ENCODE data around the gene FES. TPM values are rescaled to one million over a fixed set of nuclear protein-coding genes. Genes with fewer than 3 reads are reported as not detected.
"Not testable (repeated sequence)": the region's sequence is repeated elsewhere in the genome, so short reads cannot be mapped to it uniquely, and the experiment has no call there.

FES gene
- polyA plus RNA-seq, 1 of the 3 experiments (the other 2 are of a cell fraction), result 0.03 TPM

- Histone ChIP-seq H3K9ac (peak overlapping the region; percentile 88; the same call in 1 of the 2 replicates), H3F3A (replicated peaks; ENCODE audit: insufficient read depth) (peaks cover 18% of the 10 kb centered on the region), H3K79me2 (ENCODE audit: insufficient read depth) (peaks cover 68% of the 10 kb centered on the region), H3K4me1 (ENCODE audit: control insufficient read depth in 1 of 2, insufficient read depth in 2 of 2, low read depth in 1 of 2, low read length in 1 of 2) (peaks cover 29 to 39% of the 10 kb centered on the region in 2 experiments; a peak in 2 of 4 replicates), H3K27ac (ENCODE audit: low read depth in 2 of 2, low read length in 1 of 2) (peak overlapping the region in 1 of 2 experiments; percentile 88; a peak in 2 of 4 replicates), H3K4me3 (ENCODE audit: low read depth in 2 of 2, low read length in 1 of 2) (peak overlapping the region in 1 of 2 experiments; percentile 80; a peak in 1 of 4 replicates), H3K4me2 (peak overlapping the region; percentile 98), H3K36me3 (replicated peaks in 1 of 2; ENCODE audit: control insufficient read depth in 1 of 2, insufficient read depth in 2 of 2, low read length in 1 of 2) (peaks cover 8 to 25% of the 10 kb centered on the region in 2 experiments), H3K9me2 (no peaks in the 10 kb centered on the region), H2AFZ (ENCODE audit: low read depth) (no peak overlapping the region), H3K27me3 (ENCODE audit: insufficient read depth) (no peaks in the 10 kb centered on the region), H4K20me1 (ENCODE audit: insufficient read depth) (peaks cover 14% of the 10 kb centered on the region; the same call in 1 of the 2 replicates), H3K9me3 (no peaks in the 10 kb centered on the region)
- no peak for TF ChIP-seq EZH2phosphoT487 (IDR thresholded peaks at IDR 0.05; ENCODE audit: borderline replicate concordance, low read depth)
- no peak for TF ChIP-seq NFIC (IDR thresholded peaks at IDR 0.05; ENCODE audit: borderline replicate concordance)
- no peak for TF ChIP-seq MEF2A (IDR thresholded peaks at IDR 0.05; ENCODE audit: borderline replicate concordance, low read depth)
- TF ChIP-seq MXI1 (IDR thresholded peaks at IDR 0.05; ENCODE audit: low read depth, low read length), result no peak
- no peak for TF ChIP-seq YY1 (IDR thresholded peaks at IDR 0.05; ENCODE audit: low read depth)
- TF ChIP-seq USF1 (IDR thresholded peaks at IDR 0.05; ENCODE audit: borderline replicate concordance, low read depth), result no peak
- no peak for TF ChIP-seq RFX5 (IDR thresholded peaks at IDR 0.05; ENCODE audit: low read length)
- TF ChIP-seq FOSL2 (IDR thresholded peaks at IDR 0.05; ENCODE audit: borderline replicate concordance, low read depth), result no peak
- no peak for TF ChIP-seq IRF3 (IDR thresholded peaks at IDR 0.05; ENCODE audit: low read depth, low read length)
- ChIA-PET CTCF (interaction anchor here (0.9 to 2.1 kb wide), 4 partner anchors 12 to 224 kb away, joined by 3 to 18 read pairs (median 4); no protein-coding TSS in a partner anchor), POLR2A (no interaction called here)
- no peak for DNase-seq
- 85% methylated on average over 2 of the region's 6 CpGs for WGBS (ENCODE audit: low lambda C conversion rate)
Measured at GRCh38 chr15:90873488-90873997, 10.8 kb upstream of the FES start.

GRCh38 chr15:90873998-90874605 lies 10.2 kb upstream of the FES start:
- Histone ChIP-seq H3K9me3 (no peaks in the 10 kb centered on the region), H3K4me1 (ENCODE audit: control insufficient read depth in 1 of 2, insufficient read depth in 2 of 2, low read depth in 1 of 2, low read length in 1 of 2) (peaks cover 29 to 35% of the 10 kb centered on the region in 2 experiments; a peak in 2 of 4 replicates), H3K4me2 (peak overlapping the region; percentile 98), H3K9ac (0 out of 2 replicates have a peak overlapping the region, but pooled peaks have one; percentile 88), H3K27me3 (ENCODE audit: insufficient read depth) (no peaks in the 10 kb centered on the region), H3K79me2 (ENCODE audit: insufficient read depth) (peaks cover 68% of the 10 kb centered on the region), H3K9me2 (no peaks in the 10 kb centered on the region), H3K4me3 (ENCODE audit: low read depth in 2 of 2, low read length in 1 of 2) (no peak overlapping the region), H3K27ac (ENCODE audit: low read depth in 2 of 2, low read length in 1 of 2) (peak overlapping the region in 1 of 2 experiments; percentile 88; a peak in 1 of 4 replicates), H3K36me3 (replicated peaks in 1 of 2; ENCODE audit: control insufficient read depth in 1 of 2, insufficient read depth in 2 of 2, low read length in 1 of 2) (peaks cover 8 to 29% of the 10 kb centered on the region in 2 experiments), H3F3A (replicated peaks; ENCODE audit: insufficient read depth) (peaks cover 14% of the 10 kb centered on the region), H4K20me1 (ENCODE audit: insufficient read depth) (peaks cover 14% of the 10 kb centered on the region; the same call in 1 of the 2 replicates), H2AFZ (ENCODE audit: low read depth) (no peak overlapping the region)
- no peak for TF ChIP-seq SIN3A (IDR thresholded peaks at IDR 0.05; ENCODE audit: borderline replicate concordance, low read depth, low read length)
- no peak for TF ChIP-seq FOSL2 (IDR thresholded peaks at IDR 0.05; ENCODE audit: borderline replicate concordance, low read depth)
- TF ChIP-seq IRF3 (IDR thresholded peaks at IDR 0.05; ENCODE audit: low read depth, low read length), result no peak
- TF ChIP-seq MEF2A (IDR thresholded peaks at IDR 0.05; ENCODE audit: borderline replicate concordance, low read depth), result no peak
- WGBS (ENCODE audit: low lambda C conversion rate), result 64% methylated on average over 8 of the region's 15 CpGs
- ChIA-PET CTCF (interaction anchor here (1.0 to 2.1 kb wide), 3 partner anchors 11 to 60 kb away, joined by 3 to 18 read pairs (median 4); no protein-coding TSS in a partner anchor), POLR2A (no interaction called here)
- DNase-seq, result no peak

- H2AFZ ChIP-seq (ENCODE audit: low read depth); H3K9me3 ChIP-seq; POLR2A ChIA-PET; DNase-seq; H3K27me3 ChIP-seq (ENCODE audit: insufficient read depth); H3K4me3 ChIP-seq (ENCODE audit: low read depth in 2 of 2, low read length in 1 of 2); H3K9me2 ChIP-seq; H3K27ac ChIP-seq (ENCODE audit: low read depth in 2 of 2, low read length in 1 of 2); H3K4me2 ChIP-seq; H3K9ac ChIP-seq: not testable (repeated sequence)
- WGBS (ENCODE audit: low lambda C conversion rate), result 93% methylated on average over 9 of the region's 9 CpGs
- CTCF ChIA-PET, result interaction anchor here (1.3 kb wide), 1 partner anchor 11 kb away, joined by 8 read pairs; no protein-coding TSS in a partner anchor
- Histone ChIP-seq H3K4me1 (ENCODE audit: control insufficient read depth in 1 of 2, insufficient read depth in 2 of 2, low read depth in 1 of 2, low read length in 1 of 2) (peaks cover 24 to 26% of the 10 kb centered on the region in 2 experiments; a peak in 2 of 4 replicates), H3F3A (replicated peaks; ENCODE audit: insufficient read depth) (peaks cover 10% of the 10 kb centered on the region), H4K20me1 (ENCODE audit: insufficient read depth) (peaks cover 14% of the 10 kb centered on the region; the same call in 1 of the 2 replicates), H3K36me3 (replicated peaks in 1 of 2; ENCODE audit: control insufficient read depth in 1 of 2, insufficient read depth in 2 of 2, low read length in 1 of 2) (peaks cover 8 to 38% of the 10 kb centered on the region in 2 experiments), H3K79me2 (ENCODE audit: insufficient read depth) (peaks cover 66% of the 10 kb centered on the region)
Measured at GRCh38 chr15:90874986-90875385, 9.3 kb upstream of the FES start.
